Fibroblast of skin of left quadriceps (primary cell): ENCODE data around the gene LINGO3.
A peak's percentile ranks its signal among the peaks of the same experiment; 100 is the strongest.

Experiments
- DNase-seq, 2 experiments: peaks; one replicate each; pipeline ENCODE4 v3.0.0-alpha.2; 2013; ENCODE audit warnings: low read depth in 2 of 2

The LINGO3 gene

GRCh38 chr19:2266183-2266993 lies 41.6 kb downstream of the LINGO3 start:
- peak; percentile 56 to 61 for DNase-seq

- no peak for DNase-seq
Observed at GRCh38 chr19:2261438-2262172, 46.3 kb downstream of the LINGO3 start.

GRCh38 chr19:2260341-2260805 lies 47.6 kb downstream of the LINGO3 start:
- no peak for DNase-seq

- no peak for DNase-seq
Observed at GRCh38 chr19:2259336-2259735, 48.6 kb downstream of the LINGO3 start.
